SJSA1 (cell line): ENCODE measurements around the gene KDM4C. TPM values are rescaled to one million over a fixed set of nuclear protein-coding genes. Genes with fewer than 3 reads are reported as not detected.

Experiments
- DNase-seq, 2 experiments: peaks; one replicate each; pipeline ENCODE4 v3.0.0-alpha.2; 2015 to 2020; ENCODE audit warnings: low spot score in 2 of 2, low read depth in 1 of 2
- H3K27ac ChIP-seq: fragments of 250-450 bp; sonication (Bioruptor Pico); 2 replicates; pipeline ENCODE4 v1.5.1; 2020; ENCODE audit warnings: mild to moderate bottlenecking, moderate library complexity
- H3K27me3 ChIP-seq: fragments of 250-450 bp; sonication (Bioruptor Pico); replicated peaks from 2 replicates; pipeline ENCODE4 v1.5.1; 2020; ENCODE audit warnings: mild to moderate bottlenecking, moderate library complexity
- H3K36me3 ChIP-seq: fragments of 250-450 bp; sonication (Bioruptor Pico); 2 replicates; pipeline ENCODE4 v1.5.1; 2020; ENCODE audit warnings: mild to moderate bottlenecking
- H3K4me1 ChIP-seq: fragments of 250-450 bp; sonication (Bioruptor Pico); replicated peaks from 2 replicates; pipeline ENCODE4 v1.6.1; 2021; ENCODE audit warnings: mild to moderate bottlenecking
- H3K4me3 ChIP-seq: fragments of 250-450 bp; sonication (Bioruptor Pico); 2 replicates; pipeline ENCODE4 v1.5.1; 2020; ENCODE audit warnings: mild to moderate bottlenecking
- H3K9me3 ChIP-seq: fragments of 250-450 bp; sonication (Bioruptor Pico); replicated peaks from 2 replicates; pipeline ENCODE4 v1.5.1; 2020; ENCODE audit warnings: mild to moderate bottlenecking
- total RNA-seq: library from RNA; depleted of rRNA; stranded (reverse); fragments of >200 nt; shearing (Covaris generic); gene quantifications from 2 replicates; pipeline ENCODE4 v1.2.3, GENCODE V29; 2014

Gene KDM4C
- total RNA-seq, 1 experiment from 2014 or later = 5.1 TPM

DNA sequence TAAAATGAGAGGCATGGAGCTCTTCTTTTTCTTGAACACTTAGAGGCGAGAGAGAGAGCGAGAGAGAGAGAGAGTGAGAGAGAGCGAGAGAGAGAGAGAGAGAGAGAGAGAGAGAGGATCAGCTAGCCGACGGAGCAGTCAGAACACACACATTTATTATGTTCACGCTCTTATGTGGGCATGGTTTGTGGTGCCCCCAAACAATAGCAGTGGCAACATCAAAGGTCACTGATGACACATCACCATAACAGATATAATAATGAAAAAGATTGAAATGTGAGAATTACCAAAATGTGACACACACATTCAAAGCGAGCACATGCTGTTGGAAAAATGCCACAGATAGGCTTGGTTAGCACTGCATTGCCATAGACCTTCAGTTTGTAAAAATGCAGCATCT is 116.1 kb downstream of the KDM4C start:
- Histone ChIP-seq H3K36me3 (no peaks in the 10 kb centered on the region), H3K27me3 (no peaks in the 10 kb centered on the region), H3K27ac (no peak overlapping the region), H3K9me3 (no peaks in the 10 kb centered on the region), H3K4me1 (no peaks in the 10 kb centered on the region), H3K4me3 (no peak overlapping the region)
- DNase-seq = peak in 1 of 2 experiments; percentile 9

DNA sequence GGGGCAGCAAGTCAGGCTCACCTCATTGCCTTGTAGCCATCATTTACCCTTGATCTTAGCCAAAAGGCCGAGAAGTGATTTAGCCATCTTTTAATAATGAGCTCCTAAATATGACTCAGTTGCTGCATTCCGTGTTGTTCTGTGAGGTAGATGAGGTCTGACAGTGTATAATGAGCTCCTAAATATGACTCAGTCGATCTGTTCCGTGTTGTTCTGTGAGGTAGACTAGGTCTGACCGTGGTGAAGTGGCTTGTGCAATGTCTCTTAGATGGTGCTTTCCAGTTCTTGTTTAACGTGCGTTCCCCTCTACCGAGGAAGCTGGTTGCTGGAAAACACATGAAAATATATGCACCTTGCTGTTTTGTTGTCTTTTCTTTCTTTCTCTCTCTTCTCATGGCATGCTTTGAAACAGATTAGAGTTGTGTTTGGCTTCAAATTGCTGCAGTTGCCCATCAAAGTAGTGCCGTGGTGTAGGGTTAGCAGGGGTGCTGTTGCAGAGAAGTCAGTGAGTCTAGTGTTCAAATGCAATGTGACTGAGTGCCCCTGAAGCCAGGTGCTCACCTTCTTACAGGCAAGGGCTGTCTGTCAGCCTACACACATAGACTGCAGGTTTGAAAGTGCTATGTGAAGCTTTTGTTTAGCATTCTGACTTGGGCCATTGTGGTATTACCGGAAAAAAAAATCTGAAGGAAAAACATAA is 118.6 kb downstream of the KDM4C start:
- H3K4me3 ChIP-seq = no peak overlapping the region

DNA sequence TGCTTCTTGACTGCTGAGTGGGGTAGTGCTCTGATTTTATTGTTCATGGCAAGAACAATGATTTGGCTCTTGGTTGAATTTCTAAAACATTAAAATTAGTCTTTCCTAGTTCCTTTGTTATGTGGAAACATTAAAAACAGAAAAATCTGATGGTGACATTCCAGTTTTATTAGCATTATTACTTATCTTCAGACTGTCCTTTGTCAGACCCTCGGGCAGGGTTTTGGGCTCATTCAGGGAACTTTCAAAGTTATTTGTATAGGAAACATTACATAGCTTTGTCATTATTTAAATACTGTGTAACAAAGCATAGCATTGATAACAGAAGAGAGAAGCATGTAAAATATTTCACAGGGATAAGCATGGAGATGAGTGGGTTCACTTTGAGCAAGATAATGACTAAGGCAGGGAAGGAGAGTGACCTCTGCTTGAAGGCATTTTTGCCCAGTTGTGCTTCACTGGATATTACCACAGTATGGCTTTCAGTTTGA is 119.9 kb downstream of the KDM4C start:
- no peaks in the 10 kb centered on the region for H3K9me3 ChIP-seq
- no peaks in the 10 kb centered on the region for H3K36me3 ChIP-seq
- no peaks in the 10 kb centered on the region for H3K27me3 ChIP-seq
- DNase-seq = no peak
- H3K4me1 ChIP-seq = no peaks in the 10 kb centered on the region
- H3K4me3 ChIP-seq = no peak overlapping the region
- no peak overlapping the region for H3K27ac ChIP-seq

More for the DNA sequence above, 118.6 kb downstream of the KDM4C start:
- no peak for DNase-seq
- Histone ChIP-seq H3K27me3 (no peaks in the 10 kb centered on the region), H3K27ac (no peak overlapping the region), H3K36me3 (no peaks in the 10 kb centered on the region), H3K9me3 (no peaks in the 10 kb centered on the region), H3K4me1 (no peaks in the 10 kb centered on the region)

DNA sequence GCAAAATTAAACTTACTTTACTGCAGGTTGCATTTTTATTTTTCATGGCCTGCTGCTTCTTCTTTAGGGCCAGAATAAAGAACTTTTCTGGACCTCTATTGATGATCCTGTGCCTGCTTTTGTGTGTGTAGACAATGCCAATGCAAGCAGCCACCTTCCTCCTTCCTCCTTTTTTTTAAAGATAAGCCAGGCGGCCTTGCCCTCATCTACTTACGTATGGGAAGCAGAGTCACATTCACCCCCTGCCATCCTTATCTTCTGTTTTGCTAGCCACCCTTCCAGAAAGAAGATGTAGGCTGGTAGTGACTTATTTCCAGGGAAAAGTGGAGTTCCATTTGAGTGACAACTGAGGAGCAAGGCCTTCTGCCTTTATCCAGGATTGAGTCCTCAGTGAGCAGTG is 122.9 kb downstream of the KDM4C start:
- Histone ChIP-seq H3K27ac (no peak overlapping the region), H3K4me3 (no peak overlapping the region), H3K9me3 (no peaks in the 10 kb centered on the region), H3K27me3 (no peaks in the 10 kb centered on the region), H3K4me1 (no peaks in the 10 kb centered on the region), H3K36me3 (no peaks in the 10 kb centered on the region)
- DNase-seq = no peak

DNA sequence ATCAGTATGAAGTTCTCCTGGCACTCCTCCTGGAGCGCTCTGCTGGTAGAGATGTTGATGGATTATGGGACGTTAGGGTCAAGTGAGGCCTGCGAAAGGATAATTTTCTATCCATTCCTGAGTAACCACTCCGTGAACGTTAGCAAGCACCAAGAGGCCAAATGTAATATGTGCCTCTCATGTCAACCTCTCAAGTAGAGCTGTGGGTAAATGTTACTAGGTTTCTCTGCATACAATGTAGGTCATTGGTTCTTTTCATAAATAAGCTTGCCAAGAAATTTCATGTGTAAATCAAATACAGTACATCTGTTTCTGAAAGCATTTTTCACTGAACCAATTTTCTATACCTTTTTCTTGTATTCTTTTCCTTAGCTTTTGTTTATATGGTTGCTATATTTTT is 126.3 kb downstream of the KDM4C start:
- Histone ChIP-seq H3K27me3 (no peaks in the 10 kb centered on the region), H3K4me1 (no peaks in the 10 kb centered on the region), H3K27ac (no peak overlapping the region), H3K9me3 (no peaks in the 10 kb centered on the region), H3K4me3 (no peak overlapping the region), H3K36me3 (no peaks in the 10 kb centered on the region)
- no peak for DNase-seq

DNA sequence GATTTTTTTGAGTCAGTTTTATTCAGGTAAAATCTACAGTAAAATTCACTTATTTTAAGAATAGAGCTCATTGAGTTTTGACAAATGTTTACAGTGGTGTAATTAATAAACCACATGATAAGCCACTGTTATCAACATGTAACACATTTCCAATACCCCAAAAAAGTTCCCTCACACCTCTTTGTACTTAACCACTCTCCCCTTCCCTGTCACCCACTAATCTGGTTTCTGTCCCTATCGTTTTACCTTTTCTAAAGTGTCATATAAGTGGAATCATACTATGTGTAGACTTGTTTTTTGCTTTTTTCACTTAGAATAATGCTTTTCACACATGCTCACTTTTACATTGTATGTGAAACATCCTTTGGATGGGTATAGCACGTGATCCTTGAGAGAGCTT is 127.2 kb downstream of the KDM4C start:
- H3K36me3 ChIP-seq = no peaks in the 10 kb centered on the region
- H3K27ac ChIP-seq = no peak overlapping the region
- no peak overlapping the region for H3K4me3 ChIP-seq
- no peak for DNase-seq
- no peaks in the 10 kb centered on the region for H3K4me1 ChIP-seq
- H3K27me3 ChIP-seq = no peaks in the 10 kb centered on the region
- H3K9me3 ChIP-seq = no peaks in the 10 kb centered on the region

DNA sequence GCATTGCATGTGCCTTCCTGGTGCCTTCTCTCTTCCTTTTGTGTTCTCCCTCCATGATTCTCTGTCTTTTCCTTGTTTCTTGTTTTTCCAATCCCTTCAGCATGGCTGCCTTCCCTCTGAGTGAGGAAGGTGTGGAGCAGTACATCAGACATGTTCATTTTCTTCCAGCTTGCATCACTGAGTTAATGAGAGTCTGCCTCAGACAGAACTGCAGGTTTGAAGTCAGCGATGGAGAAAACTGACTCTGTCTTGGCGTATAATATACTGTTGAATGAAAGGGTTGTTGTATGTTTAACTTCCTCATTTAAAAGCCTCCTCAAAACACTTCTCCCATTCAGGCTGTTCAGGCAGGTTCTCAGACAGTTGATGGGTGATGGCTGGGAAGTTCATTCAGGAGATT is 129.3 kb downstream of the KDM4C start:
- H3K4me1 ChIP-seq = no peaks in the 10 kb centered on the region
- H3K27me3 ChIP-seq = no peaks in the 10 kb centered on the region
- no peaks in the 10 kb centered on the region for H3K36me3 ChIP-seq
- H3K27ac ChIP-seq = no peak overlapping the region
- H3K4me3 ChIP-seq = no peak overlapping the region
- DNase-seq = no peak
- no peaks in the 10 kb centered on the region for H3K9me3 ChIP-seq

DNA sequence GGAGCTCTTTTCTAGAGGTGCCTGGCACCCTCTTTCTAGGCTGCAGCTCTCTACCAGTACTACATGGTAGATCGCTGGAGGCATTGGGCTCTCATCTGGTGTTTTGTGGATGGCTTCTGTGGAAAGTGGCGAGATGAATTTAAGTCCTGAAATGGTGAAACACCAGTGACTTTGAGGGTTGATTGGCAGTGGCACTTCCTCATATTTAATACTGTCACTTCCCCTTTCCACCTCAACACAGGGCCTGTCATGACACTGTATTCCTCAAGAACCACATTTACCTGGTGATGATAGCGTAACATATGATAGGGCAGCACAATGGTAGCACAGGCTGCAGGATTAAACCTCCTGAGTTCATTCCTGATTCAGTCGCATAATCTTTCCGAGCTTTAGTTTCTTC is 132.1 kb downstream of the KDM4C start:
- H3K4me3 ChIP-seq = no peak overlapping the region
- no peaks in the 10 kb centered on the region for H3K4me1 ChIP-seq
- no peak overlapping the region for H3K27ac ChIP-seq
- H3K9me3 ChIP-seq = no peaks in the 10 kb centered on the region
- no peaks in the 10 kb centered on the region for H3K27me3 ChIP-seq
- DNase-seq = no peak
- H3K36me3 ChIP-seq = no peaks in the 10 kb centered on the region

DNA sequence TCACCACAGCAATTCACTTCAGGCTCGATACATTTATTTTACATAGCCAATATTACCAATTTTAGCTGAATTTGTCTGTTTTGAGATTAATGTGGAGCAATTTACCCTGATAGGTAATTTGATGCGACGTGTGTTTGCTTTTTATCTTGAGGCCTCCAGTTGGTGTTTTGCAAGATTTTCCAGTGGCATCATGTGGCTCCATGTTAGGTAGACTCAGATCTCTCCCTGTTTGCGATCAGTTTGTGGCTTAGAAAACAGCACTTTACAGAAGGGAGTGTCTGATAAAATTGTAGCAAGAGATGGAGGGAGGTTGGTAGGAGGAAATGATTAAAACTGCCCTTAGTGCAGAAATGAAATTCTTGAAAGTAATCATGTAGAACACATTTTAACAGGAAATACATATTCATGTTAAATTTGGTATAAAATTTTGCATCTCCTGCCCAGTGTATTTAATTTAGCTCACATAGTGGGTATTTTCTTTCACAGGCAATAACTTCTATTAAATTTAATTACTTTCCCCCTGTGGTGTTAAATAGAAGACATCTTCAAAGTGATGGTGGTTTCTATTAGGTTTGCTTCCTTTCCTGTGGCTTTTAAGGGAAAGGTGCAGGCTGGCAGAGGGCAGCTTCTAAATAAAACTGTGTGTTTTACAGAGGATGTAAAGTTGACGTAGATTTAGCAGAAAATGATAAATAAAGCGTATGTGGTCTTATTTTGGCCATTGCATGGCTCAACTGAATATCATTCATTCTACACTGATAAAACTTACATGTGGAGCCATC is 135.8 kb downstream of the KDM4C start:
- no peaks in the 10 kb centered on the region for H3K4me1 ChIP-seq
- H3K36me3 ChIP-seq = no peaks in the 10 kb centered on the region
- H3K4me3 ChIP-seq = no peak overlapping the region
- H3K27me3 ChIP-seq = no peaks in the 10 kb centered on the region
- no peaks in the 10 kb centered on the region for H3K9me3 ChIP-seq
- no peak overlapping the region for H3K27ac ChIP-seq
- no peak for DNase-seq

DNA sequence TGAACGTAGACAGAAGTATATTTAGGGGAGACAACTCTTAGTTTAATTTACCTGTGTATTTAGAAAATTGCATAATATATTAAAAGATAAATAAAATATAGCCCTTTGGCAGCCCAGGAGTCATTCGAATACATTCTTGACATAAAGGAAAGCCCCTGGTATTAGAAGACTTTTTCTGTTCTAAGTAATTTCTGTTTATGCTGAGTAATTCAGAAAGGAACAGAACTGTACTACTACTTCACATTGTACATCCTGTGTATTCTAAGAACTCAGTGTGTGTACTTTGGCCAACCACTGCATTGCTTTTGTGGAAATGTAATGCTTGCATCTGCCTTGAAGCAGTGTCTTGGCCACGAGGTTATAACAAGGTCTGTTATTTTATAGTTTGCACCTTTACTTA is 136.4 kb downstream of the KDM4C start:
- H3K36me3 ChIP-seq = no peaks in the 10 kb centered on the region
- no peak overlapping the region for H3K27ac ChIP-seq
- H3K4me1 ChIP-seq = no peaks in the 10 kb centered on the region
- H3K4me3 ChIP-seq = no peak overlapping the region
- no peak for DNase-seq
- no peaks in the 10 kb centered on the region for H3K27me3 ChIP-seq
- H3K9me3 ChIP-seq = no peaks in the 10 kb centered on the region

DNA sequence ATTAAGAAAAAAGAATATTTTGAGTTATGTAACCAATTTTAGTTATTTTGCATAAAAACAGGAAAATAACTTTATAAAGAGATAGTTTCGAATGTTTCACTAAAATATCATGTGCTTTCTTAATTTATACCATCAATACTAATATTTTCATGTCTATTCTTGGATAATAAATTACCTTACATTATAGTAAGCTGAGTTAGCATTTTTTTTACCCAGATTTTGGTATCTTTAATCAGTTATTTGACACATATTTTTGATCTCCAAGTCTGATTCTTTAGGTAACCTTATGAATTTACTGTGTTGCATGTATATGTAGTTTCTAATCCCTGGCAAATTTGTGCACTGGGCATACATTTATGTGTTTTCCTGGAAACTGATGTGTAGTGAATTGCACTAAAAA is 138.0 kb downstream of the KDM4C start:
- H3K4me3 ChIP-seq = no peak overlapping the region
- no peaks in the 10 kb centered on the region for H3K36me3 ChIP-seq
- H3K27ac ChIP-seq = no peak overlapping the region
- no peaks in the 10 kb centered on the region for H3K27me3 ChIP-seq
- no peak for DNase-seq
- no peaks in the 10 kb centered on the region for H3K4me1 ChIP-seq
- no peaks in the 10 kb centered on the region for H3K9me3 ChIP-seq

DNA sequence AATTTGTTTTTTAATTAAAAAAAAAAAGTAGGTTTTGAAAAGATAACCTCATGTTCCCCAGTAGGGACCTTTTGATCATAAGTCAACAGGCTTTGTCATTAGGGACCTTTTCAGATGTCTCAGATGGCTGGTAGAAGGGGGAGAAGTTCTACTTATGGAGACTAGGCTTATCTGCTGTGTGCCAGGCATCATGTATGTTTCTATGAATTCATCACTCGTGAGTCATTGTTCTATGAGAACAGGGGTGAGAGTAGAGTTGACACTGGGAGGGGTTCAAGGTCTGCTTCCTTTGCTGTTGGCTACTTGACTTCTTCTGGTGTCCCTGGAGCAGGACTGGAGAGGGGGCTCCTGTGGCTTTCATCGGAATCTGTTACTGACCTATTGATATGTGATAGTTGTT is 138.8 kb downstream of the KDM4C start:
- Histone ChIP-seq H3K4me1 (no peaks in the 10 kb centered on the region), H3K36me3 (no peaks in the 10 kb centered on the region), H3K9me3 (no peaks in the 10 kb centered on the region), H3K4me3 (no peak overlapping the region), H3K27me3 (no peaks in the 10 kb centered on the region), H3K27ac (no peak overlapping the region)
- no peak for DNase-seq

DNA sequence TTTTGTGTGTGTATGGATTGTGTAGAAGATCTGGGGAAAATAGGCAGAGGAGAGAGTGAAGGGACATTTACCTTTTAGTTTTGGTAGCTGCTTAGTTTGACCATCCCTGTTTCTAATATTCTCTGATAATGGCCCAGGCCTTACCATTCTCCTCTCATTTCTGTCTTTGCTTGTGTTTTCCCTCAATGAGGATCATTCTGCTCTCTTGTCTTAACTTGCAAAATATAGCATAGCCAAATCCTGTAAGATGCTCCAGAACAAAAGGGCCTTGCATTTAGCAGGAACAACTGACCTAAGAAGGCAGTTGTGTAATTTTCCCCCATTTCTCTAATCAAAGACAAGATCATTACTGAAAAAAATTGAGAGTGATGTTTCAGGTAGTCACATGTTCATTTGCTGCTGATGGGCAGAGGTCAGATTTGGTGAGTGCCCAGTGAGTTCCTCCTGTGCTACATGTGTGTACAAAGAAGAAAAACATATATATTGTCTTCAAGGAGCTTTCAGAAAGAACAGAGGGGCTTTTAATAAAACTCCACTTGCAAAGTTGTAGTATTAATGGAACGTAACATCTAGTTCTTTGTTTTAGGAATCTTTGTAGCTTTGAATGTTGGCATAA is 139.5 kb downstream of the KDM4C start:
- no peak for DNase-seq
- Histone ChIP-seq H3K9me3 (no peaks in the 10 kb centered on the region), H3K4me3 (no peak overlapping the region), H3K27me3 (no peaks in the 10 kb centered on the region), H3K36me3 (no peaks in the 10 kb centered on the region), H3K27ac (no peak overlapping the region), H3K4me1 (no peaks in the 10 kb centered on the region)

DNA sequence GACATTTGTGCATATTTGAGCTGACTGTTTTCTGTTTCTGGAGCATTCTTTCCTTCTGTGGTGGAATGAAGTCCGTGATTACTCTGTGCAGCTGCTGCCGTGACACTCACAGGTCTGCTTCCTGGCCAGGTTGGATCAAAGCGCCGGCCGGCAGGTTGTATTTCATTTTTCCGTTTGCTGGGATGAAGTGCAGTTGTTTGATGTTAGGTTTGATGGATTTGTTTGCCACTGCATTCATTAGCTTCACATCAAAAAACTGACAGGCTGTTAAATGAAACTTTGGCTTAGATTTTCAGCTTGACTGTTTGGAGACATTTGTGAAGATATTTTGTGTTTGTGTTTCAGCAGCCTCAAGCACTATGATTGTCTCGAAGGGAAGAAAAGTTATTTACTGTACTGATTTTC is 140.1 kb downstream of the KDM4C start:
- Histone ChIP-seq H3K4me1 (no peaks in the 10 kb centered on the region), H3K4me3 (no peak overlapping the region), H3K27ac (no peak overlapping the region), H3K36me3 (no peaks in the 10 kb centered on the region), H3K27me3 (no peaks in the 10 kb centered on the region), H3K9me3 (no peaks in the 10 kb centered on the region)
- no peak for DNase-seq
